ENCODE results near the gene TIGD1. TPM values are rescaled to one million over a fixed set of nuclear protein-coding genes. Genes with fewer than 3 reads are reported as not detected.
A peak's percentile ranks its signal among the peaks of the same experiment; 100 is the strongest.

Gene TIGD1
- 3.3 and 7.8 TPM in 2 replicates for total RNA-seq (ENCODE audit: low replicate concordance)

GRCh38 chr2:232550354-232551249 is at the start of gene TIGD1, which contains the start of gene EIF4E2:
TIGD1 (minus strand) TSS chr2:232550557; CDS start chr2:232549882, 675 bp downstream.
EIF4E2 (plus strand) TSS chr2:232550689; CDS start chr2:232550725, 36 bp downstream.
- DNase-seq (ENCODE audit: low read depth): peak; percentile 91
- TF ChIP-seq CTCF (IDR thresholded peaks at IDR 0.05; ENCODE audit: insufficient read depth, low read length): peak; percentile 33
- H3K4me3 ChIP-seq (ENCODE audit: low read depth, low read length): peak within 1 kb of the TSS; percentile 95

- no peak for TF ChIP-seq CTCF (IDR thresholded peaks at IDR 0.05; ENCODE audit: insufficient read depth, low read length)
- no peak for DNase-seq (ENCODE audit: low read depth)
- H3K4me3 ChIP-seq (ENCODE audit: low read depth, low read length): no peak overlapping the region
These were observed 47.9 kb upstream of the TIGD1 start for GRCh38 chr2:232598293-232598692.

GRCh38 chr2:232597362-232598079 is 47.2 kb upstream of the TIGD1 start:
- DNase-seq (ENCODE audit: low read depth): no peak
- H3K4me3 ChIP-seq (ENCODE audit: low read depth, low read length): no peak overlapping the region
- TF ChIP-seq CTCF (IDR thresholded peaks at IDR 0.05; ENCODE audit: insufficient read depth, low read length): no peak

GRCh38 chr2:232593982-232594381 is 43.6 kb upstream of the TIGD1 start:
- H3K4me3 ChIP-seq (ENCODE audit: low read depth, low read length): no peak overlapping the region
- no peak for DNase-seq (ENCODE audit: low read depth)
- no peak for TF ChIP-seq CTCF (IDR thresholded peaks at IDR 0.05; ENCODE audit: insufficient read depth, low read length)

GRCh38 chr2:232592772-232593395 is 42.5 kb upstream of the TIGD1 start:
- peak; percentile 16 for TF ChIP-seq CTCF (IDR thresholded peaks at IDR 0.05; ENCODE audit: insufficient read depth, low read length)
- peak; percentile 82 for DNase-seq (ENCODE audit: low read depth)
- H3K4me3 ChIP-seq (ENCODE audit: low read depth, low read length): no peak overlapping the region

All from fibroblast of the aortic adventitia (primary cell).